NT2/D1 (cell line): Measurements from ENCODE around the gene KRT10.

Experiments used
- SUZ12 ChIP-seq: IDR thresholded peaks from 2 replicates; pipeline ENCODE4 v1.6.1; 2011; ENCODE audit not compliant: insufficient read length, insufficient read depth; ENCODE audit errors: extremely low read depth
- YY1 ChIP-seq: IDR thresholded peaks from 2 replicates; pipeline ENCODE4 v1.6.1; 2011; ENCODE audit not compliant: insufficient read length, insufficient read depth
- ZNF274 ChIP-seq: IDR thresholded peaks from 2 replicates; pipeline ENCODE4 v1.6.1; 2011; ENCODE audit warnings: mild to moderate bottlenecking, low read depth, low read length

DNA sequence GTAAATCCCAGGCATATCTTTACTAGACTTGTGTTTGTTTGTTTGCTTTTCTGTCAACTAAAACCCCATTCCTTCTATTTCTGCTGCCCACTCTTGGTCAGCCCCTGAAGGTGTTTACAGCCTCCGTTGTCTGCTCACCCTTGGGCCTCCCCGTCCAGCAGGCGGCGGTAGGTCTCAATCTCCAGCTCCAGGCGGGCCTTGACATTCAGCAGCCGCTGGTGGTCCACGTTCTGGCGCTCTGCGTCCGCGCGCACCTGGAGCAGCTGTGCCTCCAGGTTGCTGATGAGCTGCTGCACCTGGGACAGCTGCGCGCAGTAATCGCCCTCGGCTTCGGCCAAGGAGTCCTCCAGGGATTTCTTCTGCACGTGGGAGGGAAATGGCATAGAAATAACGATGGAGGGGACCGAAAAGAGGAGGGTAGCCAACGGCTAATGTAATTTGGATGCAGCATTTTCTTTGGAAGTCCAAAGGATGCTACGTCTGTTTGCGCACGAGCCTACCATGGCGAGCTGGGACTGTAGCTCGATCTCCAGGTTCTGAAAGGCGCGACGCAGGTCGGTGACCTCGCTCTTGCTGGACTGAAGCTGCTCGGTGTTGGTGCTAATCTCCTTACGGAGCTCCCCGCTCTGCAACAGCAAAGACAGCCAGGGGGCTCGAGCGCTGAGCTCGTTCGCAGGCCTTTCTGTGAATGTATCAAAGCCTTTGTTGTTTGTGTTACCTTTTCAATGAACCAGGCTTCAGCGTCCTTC is 40.7 kb upstream of the KRT10 start:
- no peak for TF ChIP-seq YY1
- TF ChIP-seq SUZ12 = no peak
- no peak for TF ChIP-seq ZNF274
